GM19193 (cell line): Measurements from ENCODE around the gene RNF4.

ENCODE experiments used
- POLR2A ChIP-seq: IDR thresholded peaks from 4 replicates; pipeline ENCODE4 v1.6.1; 2011; ENCODE audit not compliant: insufficient read depth, insufficient read length; ENCODE audit errors: extremely low read depth

RNF4 gene

GRCh38 chr4:2433609-2434350 is 35.1 kb upstream of the RNF4 start:
- TF ChIP-seq POLR2A: no peak

DNA sequence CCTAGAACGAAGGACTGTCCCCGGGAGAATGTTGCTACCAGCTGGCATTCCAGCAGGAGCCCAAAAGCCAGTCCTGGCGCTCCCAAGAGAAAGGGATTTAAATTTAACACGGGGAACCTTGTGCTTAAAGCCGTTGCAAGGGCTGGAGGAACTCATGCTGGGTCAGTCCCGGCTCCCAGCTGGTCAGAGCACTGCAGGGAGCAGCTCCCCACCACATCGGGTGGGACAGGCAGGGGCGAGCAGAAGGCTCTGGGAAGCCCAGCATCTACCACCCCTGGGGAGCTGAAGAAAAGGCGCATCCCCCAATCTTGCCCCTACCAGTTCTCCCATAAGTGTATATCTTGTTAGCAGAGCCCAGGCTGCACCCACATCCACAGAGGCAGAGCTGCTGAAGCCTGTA is 34.5 kb upstream of the RNF4 start:
- TF ChIP-seq POLR2A: no peak

DNA sequence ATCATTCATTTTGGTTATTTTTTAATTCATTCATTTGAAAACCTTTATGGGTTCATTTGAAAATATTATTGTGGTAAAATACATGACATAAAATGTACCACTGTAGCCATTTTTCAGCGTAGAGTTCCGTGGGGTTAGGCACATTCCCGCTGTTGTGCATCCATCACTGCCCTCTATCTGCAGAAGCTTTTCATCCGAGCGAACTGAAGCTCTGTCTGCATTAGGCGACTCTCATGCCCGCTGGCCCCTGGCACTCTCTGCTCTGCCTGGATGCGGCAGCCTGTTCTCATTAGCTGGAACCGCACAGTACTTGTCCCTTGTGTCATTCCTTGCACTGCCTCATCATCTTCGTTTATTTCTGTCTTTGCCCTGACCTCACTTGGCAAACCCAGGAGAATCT is 32.6 kb upstream of the RNF4 start:
- TF ChIP-seq POLR2A: no peak

DNA sequence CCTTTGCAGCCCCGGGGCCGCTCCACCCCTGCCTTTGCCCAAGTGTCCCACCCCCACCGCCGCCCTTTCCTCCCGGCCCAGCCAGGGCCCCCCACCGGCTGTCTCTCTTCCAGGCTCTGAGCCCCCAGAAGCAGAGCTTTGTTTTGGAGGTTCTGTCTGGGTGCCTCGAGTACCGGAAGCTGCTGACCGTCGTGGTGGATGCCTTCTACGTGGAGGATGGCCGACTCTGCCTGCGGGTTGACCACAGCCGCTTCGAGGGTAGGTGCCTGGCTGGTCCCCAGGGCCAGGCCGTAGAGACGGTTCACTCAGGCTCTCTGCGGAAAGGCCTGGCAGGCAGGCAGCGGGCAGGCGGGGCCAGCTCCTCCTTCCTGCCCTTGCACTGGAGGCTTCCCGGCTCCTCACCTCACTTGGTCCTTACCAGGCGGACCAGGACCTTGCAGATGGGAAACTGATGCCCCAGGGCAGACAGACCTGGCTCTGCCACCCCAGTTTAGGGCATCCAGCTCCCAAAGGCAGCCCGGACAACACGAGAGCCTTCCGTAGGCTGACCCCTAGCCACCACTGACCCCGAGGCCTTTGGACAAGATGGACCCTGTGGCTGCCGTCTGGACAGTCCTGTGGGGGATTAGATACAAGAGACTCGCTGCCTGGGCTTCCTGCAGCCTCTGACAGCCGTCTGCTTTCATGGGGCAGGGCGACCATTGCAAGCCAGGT is 32.0 kb upstream of the RNF4 start:
- TF ChIP-seq POLR2A: no peak

GRCh38 chr4:2437475-2438215 is 31.3 kb upstream of the RNF4 start:
- no peak for TF ChIP-seq POLR2A

- no peak for TF ChIP-seq POLR2A
Observed at GRCh38 chr4:2438822-2439718, 29.8 kb upstream of the RNF4 start.

DNA sequence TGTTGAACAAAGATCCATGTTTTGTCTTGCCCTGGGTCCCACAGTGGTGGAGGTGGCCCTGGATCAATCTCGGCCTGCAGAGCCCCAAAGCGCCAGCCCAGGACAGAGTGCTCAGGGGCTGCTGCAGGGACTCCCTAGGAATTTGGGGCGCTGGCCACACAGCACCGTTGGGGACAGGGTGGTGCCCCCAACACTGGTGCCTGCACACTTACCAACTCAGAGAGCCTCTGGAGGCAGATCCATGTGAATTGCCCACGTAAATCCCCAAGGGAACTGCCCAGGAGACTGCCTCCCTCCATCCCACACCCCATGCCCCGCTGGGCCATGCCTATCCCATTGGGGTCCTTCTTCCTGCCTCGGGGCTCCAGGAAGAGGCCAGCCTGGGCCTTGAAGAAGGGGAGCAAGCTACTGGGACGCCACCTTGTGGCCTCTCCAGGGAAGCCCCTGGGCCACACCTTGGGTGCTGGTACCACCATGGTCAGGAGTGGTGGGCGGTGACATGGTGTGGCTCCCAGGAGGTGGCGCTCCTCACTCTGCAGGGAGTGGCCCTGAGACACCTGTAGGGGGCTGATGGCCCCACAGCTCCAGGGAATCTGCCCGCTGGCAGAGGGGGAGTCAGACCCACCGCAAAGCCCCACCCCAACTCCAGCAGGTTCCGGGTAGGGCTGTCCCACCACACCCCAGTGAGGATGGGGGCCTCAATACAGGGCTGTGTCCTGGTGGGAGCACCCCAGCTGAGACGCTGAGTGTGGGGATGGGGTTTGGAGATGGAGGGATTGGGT is 27.3 kb upstream of the RNF4 start:
- TF ChIP-seq POLR2A: no peak

GRCh38 chr4:2442175-2442993 is 26.5 kb upstream of the RNF4 start:
- no peak for TF ChIP-seq POLR2A

- no peak for TF ChIP-seq POLR2A
Observed at GRCh38 chr4:2443061-2443730, 25.7 kb upstream of the RNF4 start.

DNA sequence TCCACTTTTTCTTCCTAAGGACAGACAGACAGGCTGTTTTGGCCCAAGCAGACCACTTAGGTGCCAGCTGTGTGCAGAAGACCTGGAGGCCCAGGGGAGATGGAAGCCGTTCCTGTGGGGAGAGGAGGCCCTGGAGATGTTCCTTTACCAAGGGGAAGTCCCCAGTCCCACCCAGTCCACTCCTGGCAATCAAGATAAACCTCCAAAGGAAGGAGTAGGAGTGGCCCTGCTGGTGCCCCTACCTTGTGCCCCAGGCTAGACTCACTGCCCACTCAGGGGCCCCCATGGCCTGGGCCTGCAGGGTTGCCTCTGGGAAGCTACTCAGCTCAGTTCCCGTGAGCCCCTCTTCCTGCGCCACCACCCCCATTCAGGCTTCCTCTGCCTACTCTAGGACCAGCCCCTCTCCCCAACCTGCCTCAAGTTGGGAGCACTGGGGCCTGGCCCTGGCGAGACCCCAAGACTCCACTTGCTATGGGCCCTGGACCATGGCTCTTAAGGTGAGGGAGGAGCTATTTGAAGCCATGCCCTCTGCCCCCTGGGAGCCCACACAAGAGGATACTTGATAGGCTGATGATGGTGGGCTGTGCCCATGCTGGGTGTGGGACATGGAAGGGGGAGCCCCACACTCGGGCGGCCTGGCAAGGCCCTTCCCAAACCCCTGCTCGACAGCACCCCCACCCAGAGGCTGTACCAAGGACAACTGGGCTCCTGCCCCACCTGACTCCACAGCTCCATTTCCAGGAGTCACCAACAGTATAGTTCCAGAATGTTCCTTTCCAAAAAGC is 24.8 kb upstream of the RNF4 start:
- TF ChIP-seq POLR2A: no peak

DNA sequence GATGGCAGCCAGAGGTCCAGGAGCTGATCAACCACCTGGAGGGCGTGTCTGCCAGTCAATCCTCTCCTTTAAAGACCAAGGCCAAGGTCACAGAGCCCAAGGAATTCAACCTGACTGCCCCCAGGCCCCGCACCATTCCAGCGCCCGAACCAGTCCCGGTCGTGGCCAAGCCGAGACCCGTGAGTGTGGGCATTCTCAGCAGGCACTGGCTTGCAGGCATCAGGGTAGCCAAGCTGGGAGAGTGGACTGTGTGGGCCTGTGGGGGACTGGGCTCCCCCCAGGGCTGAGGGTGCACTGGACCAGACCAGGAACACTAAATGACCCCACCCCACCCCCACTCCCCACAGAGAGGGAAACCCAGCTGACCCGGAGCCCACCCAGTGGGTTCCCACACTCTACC is 23.8 kb upstream of the RNF4 start:
- TF ChIP-seq POLR2A: no peak

DNA sequence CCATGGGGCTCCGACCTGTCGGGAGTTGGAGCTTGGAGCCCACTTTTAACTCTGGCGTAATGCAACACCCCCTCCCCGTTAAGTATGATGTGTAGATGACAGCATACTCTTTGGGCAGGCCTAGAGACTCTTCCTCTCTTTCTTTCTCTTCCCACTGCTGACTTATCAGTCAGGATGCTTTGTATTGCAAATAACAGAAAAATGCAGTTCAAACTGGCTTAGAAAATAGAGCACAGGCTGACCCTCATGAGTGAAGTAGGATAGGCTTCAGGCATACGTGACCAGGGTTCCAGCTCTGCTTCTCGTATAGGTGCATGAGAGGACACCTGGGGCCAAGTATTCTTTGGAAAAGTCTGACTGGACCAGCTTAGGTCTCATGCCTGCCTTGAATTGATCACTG is 23.3 kb upstream of the RNF4 start:
- no peak for TF ChIP-seq POLR2A
